Activated T-cell treated with anti-CD3 and anti-CD28 coated beads, Interleukin-2, amount 50 U/mL, for 1 hour (primary cell): ENCODE data around the gene HNRNPUL1.

Source experiments
- DNase-seq: peaks from one replicate; pipeline ENCODE4 v3.0.0-alpha.2; 2020

The HNRNPUL1 gene

GRCh38 chr19:41309180-41310032 is 45.2 kb downstream of the HNRNPUL1 start:
- peak; percentile 54 for DNase-seq

GRCh38 chr19:41310033-41310831 is 46.1 kb downstream of the HNRNPUL1 start, which contains the start of gene CCDC97:
CCDC97 (plus strand) TSS chr19:41310172; CDS start chr19:41310311, 139 bp downstream.
- peak; percentile 92 for DNase-seq

DNA sequence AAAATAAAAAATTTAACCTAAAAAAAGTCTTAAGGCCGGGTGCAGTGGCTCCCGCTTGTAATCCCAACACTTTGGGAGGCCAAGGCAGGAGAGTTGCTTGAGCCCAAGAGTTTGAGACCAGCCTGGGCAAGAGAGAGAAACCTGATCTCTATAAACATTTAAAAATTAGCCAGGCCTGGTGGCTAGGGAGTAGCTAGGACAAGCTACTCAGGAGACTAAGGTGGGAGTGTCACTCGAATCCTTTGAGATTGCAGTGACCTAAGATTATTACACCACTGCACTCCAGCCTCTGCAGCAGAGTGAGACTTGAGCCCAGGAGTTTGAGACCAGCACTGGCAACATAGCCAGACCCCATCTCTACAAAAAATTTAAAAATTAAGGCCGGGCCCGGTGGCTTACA is 46.9 kb downstream of the HNRNPUL1 start:
- DNase-seq = no peak

DNA sequence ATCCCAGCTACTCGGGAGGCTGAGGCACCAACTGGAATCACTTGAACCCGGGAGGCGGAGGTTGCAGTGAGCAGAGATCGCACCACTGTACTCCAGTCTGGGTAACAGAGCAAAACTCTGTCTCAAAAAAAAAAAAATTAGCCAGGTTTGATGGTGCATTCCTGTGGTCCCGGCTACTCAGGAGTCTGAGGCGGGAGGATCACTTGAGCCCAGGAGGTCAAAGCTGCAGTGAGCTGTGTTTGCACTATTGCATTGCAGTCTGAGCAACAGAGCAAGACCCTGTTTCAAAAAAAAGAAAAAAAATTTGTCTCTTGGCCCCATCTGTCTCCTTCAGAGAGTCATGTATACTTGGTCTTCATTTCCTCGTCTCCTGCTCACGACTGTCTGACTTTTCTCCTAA is 47.4 kb downstream of the HNRNPUL1 start:
- no peak for DNase-seq

DNA sequence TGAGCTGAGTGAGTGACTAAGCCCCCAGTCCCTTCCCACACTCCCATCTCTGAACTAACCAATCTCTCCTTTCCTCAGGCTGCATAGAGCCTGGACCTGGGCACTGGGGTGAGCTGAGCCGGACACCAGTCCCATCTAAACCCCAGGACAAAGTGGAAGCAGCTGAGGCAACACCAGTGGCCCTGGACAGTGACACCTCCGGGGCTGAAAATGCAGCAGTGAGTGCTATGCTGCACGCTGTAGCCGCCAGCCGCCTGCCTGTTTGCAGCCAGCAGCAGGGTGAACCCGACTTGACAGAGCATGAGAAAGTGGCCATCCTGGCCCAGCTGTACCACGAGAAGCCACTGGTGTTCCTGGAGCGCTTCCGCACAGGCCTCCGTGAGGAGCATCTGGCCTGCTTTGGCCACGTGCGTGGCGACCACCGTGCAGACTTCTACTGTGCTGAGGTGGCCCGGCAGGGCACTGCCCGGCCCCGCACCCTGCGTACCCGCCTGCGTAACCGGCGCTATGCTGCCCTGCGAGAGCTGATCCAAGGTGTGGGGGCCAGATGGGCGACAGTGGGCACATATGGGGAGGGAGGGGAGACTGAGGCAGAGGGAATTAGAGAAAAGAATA is 52.2 kb downstream of the HNRNPUL1 start:
- DNase-seq = no peak

GRCh38 chr19:41318696-41319499 is 54.7 kb downstream of the HNRNPUL1 start:
- DNase-seq = no peak

GRCh38 chr19:41319500-41320184 is 55.5 kb downstream of the HNRNPUL1 start:
- no peak for DNase-seq

GRCh38 chr19:41320185-41320518 is 56.0 kb downstream of the HNRNPUL1 start:
- DNase-seq = no peak

DNA sequence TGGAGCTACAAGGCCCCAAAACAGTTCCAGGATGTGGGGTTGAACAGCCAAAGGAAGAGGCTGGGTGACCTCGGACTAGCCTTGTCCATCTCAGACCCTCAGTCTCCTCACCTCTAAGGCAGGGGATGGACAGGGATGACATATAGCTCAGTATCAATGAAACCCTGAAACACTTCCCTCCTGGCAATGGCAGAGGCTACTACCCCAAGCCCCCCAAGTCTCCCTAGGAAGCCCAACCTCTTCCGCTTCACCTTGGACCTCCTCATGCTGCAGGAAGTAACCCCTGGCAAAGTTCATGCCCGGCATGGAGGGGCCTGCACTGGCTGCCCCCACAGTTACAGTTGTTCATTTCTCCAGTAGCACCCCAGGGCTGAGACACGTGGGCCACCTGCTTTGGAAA is 56.4 kb downstream of the HNRNPUL1 start:
- no peak for DNase-seq

- DNase-seq = no peak
These were observed 57.0 kb downstream of the HNRNPUL1 start for GRCh38 chr19:41321204-41321599.

DNA sequence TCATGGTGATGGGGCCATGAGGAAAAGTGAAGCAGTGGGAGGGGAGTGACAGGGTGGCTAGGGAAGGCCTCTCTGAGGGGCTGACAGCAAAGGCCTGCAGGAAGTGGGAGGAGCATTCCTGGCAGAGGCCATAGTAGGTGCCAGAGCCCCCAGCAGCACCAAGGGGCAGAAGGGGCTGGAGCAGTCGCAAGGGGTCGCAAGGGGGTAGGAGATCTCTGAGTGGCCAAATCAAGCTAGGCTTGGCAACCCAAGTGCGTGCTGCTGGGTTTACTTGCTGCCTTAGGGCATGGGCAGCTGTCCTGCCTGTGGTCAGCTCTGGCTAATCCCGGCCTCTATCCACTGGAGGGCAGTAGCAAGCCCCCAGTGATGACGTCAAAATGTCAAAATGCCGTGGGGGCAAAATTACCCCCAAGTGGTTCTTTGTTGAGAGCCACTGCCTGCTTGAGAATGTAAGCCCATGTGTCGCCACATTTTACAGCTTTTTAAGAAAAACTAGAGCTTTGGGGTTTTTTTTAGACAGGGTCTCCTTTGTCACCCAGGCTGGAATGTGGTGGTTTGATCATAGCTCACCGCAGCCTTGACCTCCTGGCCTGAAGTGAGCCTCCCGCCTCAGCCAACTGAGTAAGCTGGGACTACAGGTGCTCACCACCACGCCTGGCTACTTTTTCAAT is 57.6 kb downstream of the HNRNPUL1 start:
- DNase-seq = no peak

DNA sequence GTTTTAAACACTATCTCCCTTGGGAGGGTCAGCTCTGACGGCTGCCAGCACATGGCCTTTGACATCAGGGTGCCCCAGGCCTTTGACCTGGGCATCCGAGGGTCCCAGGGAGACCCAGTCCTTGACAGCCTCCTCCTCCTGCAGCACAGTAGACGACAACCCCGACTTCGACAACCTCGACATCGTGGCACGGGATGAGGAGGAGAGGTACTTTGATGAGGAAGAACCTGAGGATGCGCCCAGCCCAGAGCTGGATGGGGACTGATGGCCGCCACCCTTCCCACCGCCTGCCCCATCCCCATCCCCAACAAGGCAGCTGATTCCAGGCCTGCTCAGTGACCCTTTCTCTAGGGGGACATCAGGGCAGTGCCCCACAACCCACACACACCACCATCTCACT is 58.3 kb downstream of the HNRNPUL1 start:
- no peak for DNase-seq

- no peak for DNase-seq
These were observed 58.9 kb downstream of the HNRNPUL1 start for GRCh38 chr19:41323023-41323422.

- peak; percentile 47 for DNase-seq
These were observed 59.4 kb downstream of the HNRNPUL1 start for GRCh38 chr19:41323430-41324125.

GRCh38 chr19:41324231-41324702 is 60.1 kb downstream of the HNRNPUL1 start:
- DNase-seq = no peak

GRCh38 chr19:41324921-41325639 is 60.9 kb downstream of the HNRNPUL1 start:
- peak; percentile 56 for DNase-seq

- no peak for DNase-seq
These were observed 61.4 kb downstream of the HNRNPUL1 start for GRCh38 chr19:41325640-41325946.

DNA sequence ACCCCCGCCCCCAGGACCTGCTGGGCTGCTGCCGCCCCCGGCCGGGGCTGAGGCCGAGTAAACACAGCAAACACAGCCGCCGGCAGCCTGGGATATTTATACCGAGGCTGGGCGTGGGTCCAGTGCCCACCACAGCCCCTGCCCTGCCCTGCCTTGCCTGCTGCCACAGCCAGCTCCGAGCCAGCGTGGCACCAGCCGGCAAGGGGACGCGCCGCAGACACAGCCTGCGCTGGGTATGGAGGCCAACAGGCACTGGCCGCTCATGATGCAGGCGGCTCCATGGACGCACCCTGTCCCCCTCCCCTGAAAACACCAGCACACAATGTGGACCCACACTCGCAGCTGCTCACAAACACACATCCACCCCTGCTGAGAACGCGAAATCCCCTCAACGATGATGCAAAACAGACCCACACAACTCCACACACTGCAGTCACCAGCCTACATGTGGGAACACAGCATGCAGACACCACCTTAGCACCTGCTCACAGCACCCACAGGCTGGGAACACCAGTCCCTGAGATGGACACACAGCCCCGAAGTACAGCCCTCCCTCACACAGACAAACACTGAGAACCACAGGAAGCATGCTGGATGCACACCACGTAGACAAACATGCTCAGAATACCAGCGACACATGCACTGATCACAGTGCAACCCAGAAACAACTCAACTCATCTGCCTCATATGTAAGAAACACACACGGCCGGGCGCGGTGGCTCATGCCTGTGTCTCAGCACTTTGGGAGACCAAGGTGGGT is 62.0 kb downstream of the HNRNPUL1 start:
- no peak for DNase-seq

DNA sequence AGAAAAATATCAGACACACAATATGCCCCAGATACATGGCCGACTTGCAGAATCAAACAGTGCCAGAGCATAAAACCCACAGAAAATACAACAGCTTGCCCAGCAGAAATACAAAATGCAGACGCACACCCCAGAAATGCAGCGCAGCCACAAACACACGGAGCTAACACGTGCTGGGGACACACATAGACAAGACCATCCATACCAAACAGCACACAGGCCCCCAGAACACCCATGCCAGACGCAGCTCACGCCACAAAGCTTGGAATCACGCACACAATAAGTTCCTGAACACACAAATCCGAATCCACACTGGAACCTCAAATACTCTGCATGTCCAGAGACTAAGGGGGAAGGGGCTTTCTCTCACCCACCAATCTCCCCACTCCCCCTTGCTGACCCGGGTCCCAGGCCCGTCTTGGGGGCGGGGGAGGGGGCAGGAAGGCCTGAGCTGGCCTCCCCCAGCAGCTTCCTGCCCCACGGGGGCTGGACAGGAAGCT is 63.0 kb downstream of the HNRNPUL1 start:
- DNase-seq = no peak
